ENCODE data around the gene CISD3. TPM values are rescaled to one million over a fixed set of nuclear protein-coding genes. Genes with fewer than 3 reads are reported as not detected.

CISD3 gene
- total and polyA plus RNA-seq, 4 donors, result 4.5 to 152 (median 37.3) TPM

GRCh38 chr17:38777641-38778250, 47.6 kb downstream of the CISD3 start:
- WGBS, result 83% methylated on average over 7 of the region's 7 CpGs
- DNase-seq (ENCODE audit: low spot score), result no peak
- no peak overlapping the region for H3K9ac ChIP-seq (ENCODE audit: low read depth in 1 of 2, low read length in 2 of 2)
- H3K27ac ChIP-seq (ENCODE audit: low read depth in 1 of 2, low read length in 2 of 2), result no peak overlapping the region
- H3K4me3 ChIP-seq (ENCODE audit: low read depth in 1 of 3, low read length in 3 of 3), result no peak overlapping the region
- H3K9me3 ChIP-seq (ENCODE audit: control insufficient read depth in 4 of 4, low read length in 3 of 4), result no peaks in the 10 kb centered on the region
- TF ChIP-seq JUND (IDR thresholded peaks at IDR 0.05), result no peak
- TF ChIP-seq MAX (IDR thresholded peaks at IDR 0.05), result no peak
- no peak for TF ChIP-seq FOXA1 (IDR thresholded peaks at IDR 0.05)
- TF ChIP-seq EGR1 (IDR thresholded peaks at IDR 0.05; ENCODE audit: low read depth in 2 of 2), result no peak
- no peak for TF ChIP-seq HNF4G (IDR thresholded peaks at IDR 0.05)
- TF ChIP-seq YY1 (IDR thresholded peaks at IDR 0.05), result no peak
- TF ChIP-seq CTCF (IDR thresholded peaks at IDR 0.05; ENCODE audit: low read depth, low read length, missing input control), result no peak
- no peak for TF ChIP-seq REST (IDR thresholded peaks at IDR 0.05)
- TF ChIP-seq ZBTB33 (IDR thresholded peaks at IDR 0.05), result no peak
- no peak for TF ChIP-seq SP1 (IDR thresholded peaks at IDR 0.05)
- no peak for TF ChIP-seq HNF4A (conservative IDR thresholded peaks at IDR 0.05)
- no peak for TF ChIP-seq RAD21 (IDR thresholded peaks at IDR 0.05)
- TF ChIP-seq NR2F2 (IDR thresholded peaks at IDR 0.05), result no peak
- TF ChIP-seq FOXA2 (IDR thresholded peaks at IDR 0.05), result no peak
- no peak for TF ChIP-seq TAF1 (conservative IDR thresholded peaks at IDR 0.05)
- TF ChIP-seq GABPA (IDR thresholded peaks at IDR 0.05 in 1 of 2, conservative IDR thresholded peaks at IDR 0.05 in 1 of 2), result no peak
- TF ChIP-seq ATF3 (IDR thresholded peaks at IDR 0.05), result no peak
- TF ChIP-seq RXRA (IDR thresholded peaks at IDR 0.05), result no peak
- H3K27me3 ChIP-seq (ENCODE audit: control insufficient read depth in 4 of 4, insufficient read depth in 4 of 4, low read length in 3 of 4), result no peaks in the 10 kb centered on the region
- H3K4me1 ChIP-seq (ENCODE audit: control insufficient read depth in 4 of 4, insufficient read depth in 4 of 4, low read length in 3 of 4), result no peaks in the 10 kb centered on the region
- H3K36me3 ChIP-seq (ENCODE audit: control insufficient read depth in 4 of 4, insufficient read depth in 3 of 4, low read depth in 1 of 4, low read length in 3 of 4), result peaks cover 11 to 85% (median 64%) of the 10 kb centered on the region in 4 donors

Data from liver (tissue), 9 donors.